ENCODE measurements around the gene CASP1. TPM values are rescaled to one million over a fixed set of nuclear protein-coding genes. Genes with fewer than 3 reads are reported as not detected.
"Not testable (repeated sequence)": the region's sequence is repeated elsewhere in the genome, so short reads cannot be mapped to it uniquely, and the experiment has no call there.

The CASP1 gene
- 6.7 and 47.4 TPM in 2 replicates for total RNA-seq

GRCh38 chr11:105034813-105035620 is at the start of gene CASP1:
TSS of gene CASP1 (minus strand) at chr11:105035144. CDS start at chr11:105035113, 31 bp downstream.
- peak; percentile 26 for DNase-seq (ENCODE audit: low read depth, low spot score)

- DNase-seq (ENCODE audit: low read depth, low spot score), result no peak
Measured at GRCh38 chr11:105081412-105082150, 46.6 kb upstream of the CASP1 start.

GRCh38 chr11:105080171-105080906 is 45.4 kb upstream of the CASP1 start:
- DNase-seq (ENCODE audit: low read depth, low spot score), result not testable (repeated sequence)

- DNase-seq (ENCODE audit: low read depth, low spot score), result no peak
Measured at GRCh38 chr11:105078283-105078682, 43.3 kb upstream of the CASP1 start.

- DNase-seq (ENCODE audit: low read depth, low spot score), result not testable (repeated sequence)
Measured at GRCh38 chr11:105077141-105077790, 42.3 kb upstream of the CASP1 start.

- no peak for DNase-seq (ENCODE audit: low read depth, low spot score)
Measured at GRCh38 chr11:105074166-105074530, 39.2 kb upstream of the CASP1 start.

- peak; percentile 58 for DNase-seq (ENCODE audit: low read depth, low spot score)
Measured at GRCh38 chr11:105073456-105074165, 38.7 kb upstream of the CASP1 start.

- DNase-seq (ENCODE audit: low read depth, low spot score), result not testable (repeated sequence)
Measured at GRCh38 chr11:105072080-105072479, 37.1 kb upstream of the CASP1 start.

GRCh38 chr11:105071089-105071732 is 36.3 kb upstream of the CASP1 start:
- DNase-seq (ENCODE audit: low read depth, low spot score), result no peak

GRCh38 chr11:105070306-105070705 is 35.4 kb upstream of the CASP1 start:
- no peak for DNase-seq (ENCODE audit: low read depth, low spot score)

- not testable (repeated sequence) for DNase-seq (ENCODE audit: low read depth, low spot score)
Measured at GRCh38 chr11:105069749-105070148, 34.8 kb upstream of the CASP1 start.

- DNase-seq (ENCODE audit: low read depth, low spot score), result not testable (repeated sequence)
Measured at GRCh38 chr11:105063245-105063941, 28.4 kb upstream of the CASP1 start.

GRCh38 chr11:105057432-105057831 is 22.5 kb upstream of the CASP1 start:
- DNase-seq (ENCODE audit: low read depth, low spot score), result no peak

GRCh38 chr11:105056446-105056845 is 21.5 kb upstream of the CASP1 start:
- no peak for DNase-seq (ENCODE audit: low read depth, low spot score)

GRCh38 chr11:105054723-105055493 is 20.0 kb upstream of the CASP1 start:
- no peak for DNase-seq (ENCODE audit: low read depth, low spot score)

- DNase-seq (ENCODE audit: low read depth, low spot score), result no peak
Measured at GRCh38 chr11:105052487-105052886, 17.5 kb upstream of the CASP1 start.

GRCh38 chr11:105051559-105051958 is 16.6 kb upstream of the CASP1 start:
- no peak for DNase-seq (ENCODE audit: low read depth, low spot score)

- DNase-seq (ENCODE audit: low read depth, low spot score), result no peak
Measured at GRCh38 chr11:105049481-105049880, 14.5 kb upstream of the CASP1 start.

All from pulmonary artery endothelial cell (primary cell).